GM12878 (cell line): ENCODE measurements around the gene MYO10. TPM values are rescaled to one million over a fixed set of nuclear protein-coding genes. Genes with fewer than 3 reads are reported as not detected.

Experiments used
- ATAC-seq: fragments of 200-7000 bp; cut with Tn5 transposase; 3 replicates; pipeline ENCODE4 v1.9.1; 2020; ENCODE audit warnings: mild to moderate bottlenecking, moderate library complexity
- BruUV-seq: library from RNA; stranded (reverse); fragments of 400-500 nt; replicated peaks from 2 replicates; lab custom pipeline; 2021; lab: Mats Ljungman, UMichigan
- CTCF ChIA-PET: fragments of 300-600 bp; sonication (Branson Sonifier 250); formaldehyde crosslinking; extraction: SDS; loops from one replicate; lab custom pipeline; 2021; ENCODE audit warnings: inconsistent platforms; lab: Yijun Ruan, JAX
- POLR2A ChIA-PET: fragments of 350-600 bp; formaldehyde crosslinking; extraction: SDS; loops from one replicate; lab custom pipeline; 2021; ENCODE audit warnings: inconsistent platforms; lab: Charles Lee
- RAD21 ChIA-PET: fragments of 300-600 bp; sonication (Branson Sonifier 250); formaldehyde crosslinking; loops from one replicate; lab custom pipeline; 2023; ENCODE audit warnings: antibody characterized with exemption; ENCODE audit not compliant: unreplicated experiment; lab: Charles Lee
- SMC1A ChIA-PET: fragments of 300-600 bp; sonication (Branson Sonifier 250); formaldehyde crosslinking; loops from one replicate; lab custom pipeline; 2023; ENCODE audit not compliant: unreplicated experiment, uncharacterized antibody; lab: Charles Lee
- DNase-seq: peaks from one replicate; pipeline ENCODE4 v3.0.0-alpha.2; 2011; ENCODE audit warnings: low read depth, low spot score
- FAIRE-seq: peaks from 3 replicates; lab custom pipeline; 2011; peaks lifted over from hg19 to GRCh38; lab: Jason Lieb, UNC
- H2AFZ ChIP-seq: 2 replicates; pipeline ENCODE4 v1.6.0; 2011; ENCODE audit warnings: low read depth, low read length, control low read depth; ENCODE audit not compliant: control insufficient read depth
- H3K27ac ChIP-seq: 2 replicates; pipeline ENCODE4 v1.5.1; 2011; ENCODE audit warnings: control low read depth; ENCODE audit not compliant: control insufficient read depth, insufficient read depth
- H3K27me3 ChIP-seq, 2 experiments: replicated peaks in 1 of 2; 2 replicates each; pipeline versions ENCODE4 v1.6.0 to v1.6.1; 2011; ENCODE audit warnings: low read length in 1 of 2; ENCODE audit not compliant: control insufficient read depth in 2 of 2, insufficient read depth in 2 of 2
- H3K36me3 ChIP-seq, 2 experiments: 2 replicates each; pipeline ENCODE4 v1.5.1; 2011; ENCODE audit warnings: low read length in 1 of 2; ENCODE audit not compliant: control insufficient read depth in 2 of 2, insufficient read depth in 2 of 2
- H3K4me1 ChIP-seq: 2 replicates; pipeline ENCODE4 v1.6.1; 2011; ENCODE audit warnings: mild to moderate bottlenecking, low read length, moderate library complexity, mixed read lengths; ENCODE audit not compliant: control insufficient read depth, insufficient read depth
- H3K4me2 ChIP-seq: 2 replicates; pipeline ENCODE4 v1.6.0; 2011; ENCODE audit warnings: control low read depth; ENCODE audit not compliant: control insufficient read depth, insufficient read depth
- H3K4me3 ChIP-seq: fragments of 200-600 bp; sonication (generic); 2 replicates; pipeline ENCODE4 v1.5.1; 2016
- H3K79me2 ChIP-seq: 2 replicates; pipeline ENCODE4 v1.6.0; 2011; ENCODE audit warnings: low read length; ENCODE audit not compliant: control insufficient read depth, insufficient read depth
- H3K9ac ChIP-seq: 2 replicates; pipeline ENCODE4 v1.8.0; 2011; ENCODE audit warnings: low read length, control low read depth, mixed read lengths; ENCODE audit not compliant: control insufficient read depth, insufficient read depth
- H3K9me3 ChIP-seq: replicated peaks from 3 replicates; pipeline ENCODE4 v1.5.1; 2011; ENCODE audit warnings: mild to moderate bottlenecking, low read length; ENCODE audit not compliant: control insufficient read depth, insufficient read depth
- H4K20me1 ChIP-seq: 2 replicates; pipeline ENCODE4 v1.6.0; 2011; ENCODE audit not compliant: control insufficient read depth, insufficient read depth
- ATF2 ChIP-seq: IDR thresholded peaks from 2 replicates; pipeline ENCODE4 v1.6.1; 2012; ENCODE audit warnings: low read length, inconsistent platforms
- CBX5 ChIP-seq: sonication (generic); IDR thresholded peaks from 2 replicates; pipeline ENCODE4 v1.6.1; 2016; ENCODE audit warnings: low read depth, moderate library complexity, mild to moderate bottlenecking, inconsistent platforms
- HDGF ChIP-seq: fragments of 450-650 bp; IDR thresholded peaks from 2 replicates; pipeline ENCODE4 v1.6.1; 2016; ENCODE audit warnings: antibody characterized with exemption
- SKIL ChIP-seq: fragments of 450-650 bp; IDR thresholded peaks from 2 replicates; pipeline ENCODE4 v1.6.1; 2017; ENCODE audit warnings: mild to moderate bottlenecking, low read depth, inconsistent platforms; ENCODE audit not compliant: poor library complexity, severe bottlenecking
- SMAD5 ChIP-seq: IDR thresholded peaks from 2 replicates; pipeline ENCODE4 v1.6.1; 2016; ENCODE audit warnings: antibody characterized with exemption, low read depth
- WGBS: methylation state at CpG from one replicate; pipeline ENCODE4 v1.1.6; 2016; ENCODE audit warnings: low lambda C conversion rate; ENCODE audit not compliant: insufficient replicate concordance, insufficient coverage; ENCODE audit errors: missing lambda C conversion rate; 5-methylcytosine and 5-hydroxymethylcytosine counted together
- in situ Hi-C: fragments of 300-500 bp; cut with MboI; formaldehyde crosslinking; loops from 9 replicates; pipeline ENCODE4 v1.14.3; 2018; ENCODE audit warnings: mixed read lengths
- intact Hi-C: fragments of 100-400 bp; cut with micrococcal nuclease; formaldehyde crosslinking; loops from one replicate; pipeline ENCODE4 v1.14.2; 2022; ENCODE audit not compliant: unreplicated experiment
- polyA plus RNA-seq, 11 experiments: library from polyadenylated mRNA; depleted of rRNA in 4 of 11; unstranded in 6 of 11; stranded (reverse) in 5 of 11; fragments of >200 nt; fragmentation: Nextera tagmentation in 4 of 11; fragmentation: Illumina TruSeq in 1 of 11; extraction: Ambion mirVana in 4 of 11; extraction: Trizol in 1 of 11; gene quantifications; 1 replicate in 1 of 11; 2 replicates in 10 of 11; pipeline versions ENCODE4 v1.2.1 to v1.2.3, GENCODE V29; 2011 to 2016; ENCODE audit warnings: inconsistent platforms in 2 of 11, missing spikeins in 2 of 11, low read depth in 1 of 11
- total RNA-seq, 4 experiments: library from RNA; depleted of rRNA in 3 of 4; stranded (reverse); fragments of >200 nt in 3 of 4; fragmentation: Illumina TruSeq in 1 of 4; extraction: Trizol in 1 of 4; gene quantifications; 2 replicates each; pipeline versions ENCODE4 v1.2.1 to v1.2.3, GENCODE V29; 2013 to 2021
- TF ChIP-seq, protein P1 (sequence below): fragments of 450-650 bp; IDR thresholded peaks from 2 replicates; pipeline ENCODE4 v1.6.1; 2017; ENCODE audit warnings: mild to moderate bottlenecking, moderate library complexity
- TF ChIP-seq, protein P2 (sequence below): IDR thresholded peaks from 2 replicates; pipeline ENCODE4 v1.6.1; 2012; ENCODE audit warnings: mild to moderate bottlenecking, low read depth, low read length

MYO10 gene
- total and polyA plus RNA-seq, 10 of the 15 experiments (the other 5 are each of a cell fraction or from before 2014, with no cell fraction given) = 0.02 to 0.77 (median 0.17) TPM

GRCh38 chr5:16754601-16755000 lies 181.5 kb downstream of the MYO10 start:
- H3K36me3 ChIP-seq = no peaks in the 10 kb centered on the region
- intact Hi-C loops = no loop called here

More at GRCh38 chr5:16754601-16755000, 181.5 kb downstream of the MYO10 start:
- no peak overlapping the region for H2AFZ ChIP-seq
- no peak overlapping the region for H3K4me2 ChIP-seq
- ChIA-PET POLR2A (no interaction called here), RAD21 (no interaction called here), CTCF (interaction anchor here (0.6 to 1.3 kb wide), 2 partner anchors 169 to 1029 kb away, joined by 4 read pairs; no protein-coding TSS in a partner anchor)
- no peak overlapping the region for H3K4me3 ChIP-seq
- H3K4me1 ChIP-seq = no peaks in the 10 kb centered on the region
- no peaks in the 10 kb centered on the region for H3K9me3 ChIP-seq
- no peak overlapping the region for H3K9ac ChIP-seq
- FAIRE-seq = no peak
- TF ChIP-seq, protein P1, sequence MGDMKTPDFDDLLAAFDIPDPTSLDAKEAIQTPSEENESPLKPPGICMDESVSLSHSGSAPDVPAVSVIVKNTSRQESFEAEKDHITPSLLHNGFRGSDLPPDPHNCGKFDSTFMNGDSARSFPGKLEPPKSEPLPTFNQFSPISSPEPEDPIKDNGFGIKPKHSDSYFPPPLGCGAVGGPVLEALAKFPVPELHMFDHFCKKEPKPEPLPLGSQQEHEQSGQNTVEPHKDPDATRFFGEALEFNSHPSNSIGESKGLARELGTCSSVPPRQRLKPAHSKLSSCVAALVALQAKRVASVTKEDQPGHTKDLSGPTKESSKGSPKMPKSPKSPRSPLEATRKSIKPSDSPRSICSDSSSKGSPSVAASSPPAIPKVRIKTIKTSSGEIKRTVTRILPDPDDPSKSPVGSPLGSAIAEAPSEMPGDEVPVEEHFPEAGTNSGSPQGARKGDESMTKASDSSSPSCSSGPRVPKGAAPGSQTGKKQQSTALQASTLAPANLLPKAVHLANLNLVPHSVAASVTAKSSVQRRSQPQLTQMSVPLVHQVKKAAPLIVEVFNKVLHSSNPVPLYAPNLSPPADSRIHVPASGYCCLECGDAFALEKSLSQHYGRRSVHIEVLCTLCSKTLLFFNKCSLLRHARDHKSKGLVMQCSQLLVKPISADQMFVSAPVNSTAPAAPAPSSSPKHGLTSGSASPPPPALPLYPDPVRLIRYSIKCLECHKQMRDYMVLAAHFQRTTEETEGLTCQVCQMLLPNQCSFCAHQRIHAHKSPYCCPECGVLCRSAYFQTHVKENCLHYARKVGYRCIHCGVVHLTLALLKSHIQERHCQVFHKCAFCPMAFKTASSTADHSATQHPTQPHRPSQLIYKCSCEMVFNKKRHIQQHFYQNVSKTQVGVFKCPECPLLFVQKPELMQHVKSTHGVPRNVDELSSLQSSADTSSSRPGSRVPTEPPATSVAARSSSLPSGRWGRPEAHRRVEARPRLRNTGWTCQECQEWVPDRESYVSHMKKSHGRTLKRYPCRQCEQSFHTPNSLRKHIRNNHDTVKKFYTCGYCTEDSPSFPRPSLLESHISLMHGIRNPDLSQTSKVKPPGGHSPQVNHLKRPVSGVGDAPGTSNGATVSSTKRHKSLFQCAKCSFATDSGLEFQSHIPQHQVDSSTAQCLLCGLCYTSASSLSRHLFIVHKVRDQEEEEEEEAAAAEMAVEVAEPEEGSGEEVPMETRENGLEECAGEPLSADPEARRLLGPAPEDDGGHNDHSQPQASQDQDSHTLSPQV = no peak
- TF ChIP-seq SKIL (no peak), SMAD5 (no peak), ATF2 (no peak), HDGF (no peak), CBX5 (no peak)
- TF ChIP-seq, protein P2, sequence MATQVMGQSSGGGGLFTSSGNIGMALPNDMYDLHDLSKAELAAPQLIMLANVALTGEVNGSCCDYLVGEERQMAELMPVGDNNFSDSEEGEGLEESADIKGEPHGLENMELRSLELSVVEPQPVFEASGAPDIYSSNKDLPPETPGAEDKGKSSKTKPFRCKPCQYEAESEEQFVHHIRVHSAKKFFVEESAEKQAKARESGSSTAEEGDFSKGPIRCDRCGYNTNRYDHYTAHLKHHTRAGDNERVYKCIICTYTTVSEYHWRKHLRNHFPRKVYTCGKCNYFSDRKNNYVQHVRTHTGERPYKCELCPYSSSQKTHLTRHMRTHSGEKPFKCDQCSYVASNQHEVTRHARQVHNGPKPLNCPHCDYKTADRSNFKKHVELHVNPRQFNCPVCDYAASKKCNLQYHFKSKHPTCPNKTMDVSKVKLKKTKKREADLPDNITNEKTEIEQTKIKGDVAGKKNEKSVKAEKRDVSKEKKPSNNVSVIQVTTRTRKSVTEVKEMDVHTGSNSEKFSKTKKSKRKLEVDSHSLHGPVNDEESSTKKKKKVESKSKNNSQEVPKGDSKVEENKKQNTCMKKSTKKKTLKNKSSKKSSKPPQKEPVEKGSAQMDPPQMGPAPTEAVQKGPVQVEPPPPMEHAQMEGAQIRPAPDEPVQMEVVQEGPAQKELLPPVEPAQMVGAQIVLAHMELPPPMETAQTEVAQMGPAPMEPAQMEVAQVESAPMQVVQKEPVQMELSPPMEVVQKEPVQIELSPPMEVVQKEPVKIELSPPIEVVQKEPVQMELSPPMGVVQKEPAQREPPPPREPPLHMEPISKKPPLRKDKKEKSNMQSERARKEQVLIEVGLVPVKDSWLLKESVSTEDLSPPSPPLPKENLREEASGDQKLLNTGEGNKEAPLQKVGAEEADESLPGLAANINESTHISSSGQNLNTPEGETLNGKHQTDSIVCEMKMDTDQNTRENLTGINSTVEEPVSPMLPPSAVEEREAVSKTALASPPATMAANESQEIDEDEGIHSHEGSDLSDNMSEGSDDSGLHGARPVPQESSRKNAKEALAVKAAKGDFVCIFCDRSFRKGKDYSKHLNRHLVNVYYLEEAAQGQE = no peak
- TF ChIP-seq, all 136 proteins: peak for 0
- H3K27ac ChIP-seq = no peak overlapping the region
- H4K20me1 ChIP-seq = no peaks in the 10 kb centered on the region
- in situ Hi-C loops = no loop called here
- no peaks in the 10 kb centered on the region for H3K27me3 ChIP-seq
- no peaks in the 10 kb centered on the region for H3K79me2 ChIP-seq
- SMC1A ChIA-PET = interaction anchor here (0.7 kb wide), 1 partner anchor 25 kb away, joined by 3 read pairs; no protein-coding TSS in a partner anchor
- WGBS = 54% methylated on average over 3 of the region's 3 CpGs
- ATAC-seq (no peak), DNase-seq (no peak)
- BruUV-seq = no TSS peak
